Activated T-helper 2 cell treated with anti-CD3 and anti-CD28 coated beads, Interferon-gamma antibody, Interleukin-2, Interleukin-4, amounts not matched to agents 10 μg/mL and 5 μg/mL and 100 μg/mL, durations not matched to agents 14 hours and 24 hours and 36 hours (primary cell): Measurements from ENCODE around the gene MIF. TPM values are rescaled to one million over a fixed set of nuclear protein-coding genes. Genes with fewer than 3 reads are reported as not detected.

Source experiments
- DNase-seq: peaks from one replicate; pipeline ENCODE4 v3.0.0; 2021; ENCODE audit warnings: low spot score
- H3K27ac Mint-ChIP-seq: one replicate; pipeline ENCODE4 v1.8.0; 2021; ENCODE audit warnings: mixed read lengths
- H3K27me3 Mint-ChIP-seq: one replicate; pipeline ENCODE4 v1.8.0; 2021; ENCODE audit warnings: low read depth, mixed read lengths
- H3K36me3 Mint-ChIP-seq: one replicate; pipeline ENCODE4 v1.8.0; 2021; ENCODE audit warnings: low read depth, mixed read lengths
- H3K4me1 Mint-ChIP-seq: one replicate; pipeline ENCODE4 v1.8.0; 2021; ENCODE audit warnings: low read depth, mixed read lengths
- H3K4me3 Mint-ChIP-seq: one replicate; pipeline ENCODE4 v1.8.0; 2021; ENCODE audit warnings: low read depth, mild to moderate bottlenecking, moderate library complexity, mixed read lengths
- H3K9me3 Mint-ChIP-seq: one replicate; pipeline ENCODE4 v1.8.0; 2021; ENCODE audit warnings: mixed read lengths
- intact Hi-C: fragments of 100-400 bp; cut with micrococcal nuclease; formaldehyde crosslinking; loops from one replicate; pipeline ENCODE4 v1.15.1; 2023
- total RNA-seq: library from RNA; stranded (reverse); gene quantifications from 2 replicates; pipeline ENCODE4 v1.2.3, GENCODE V29; 2022

Gene MIF
- total RNA-seq, result 1,309 and 1,313 TPM in 2 replicates

DNA sequence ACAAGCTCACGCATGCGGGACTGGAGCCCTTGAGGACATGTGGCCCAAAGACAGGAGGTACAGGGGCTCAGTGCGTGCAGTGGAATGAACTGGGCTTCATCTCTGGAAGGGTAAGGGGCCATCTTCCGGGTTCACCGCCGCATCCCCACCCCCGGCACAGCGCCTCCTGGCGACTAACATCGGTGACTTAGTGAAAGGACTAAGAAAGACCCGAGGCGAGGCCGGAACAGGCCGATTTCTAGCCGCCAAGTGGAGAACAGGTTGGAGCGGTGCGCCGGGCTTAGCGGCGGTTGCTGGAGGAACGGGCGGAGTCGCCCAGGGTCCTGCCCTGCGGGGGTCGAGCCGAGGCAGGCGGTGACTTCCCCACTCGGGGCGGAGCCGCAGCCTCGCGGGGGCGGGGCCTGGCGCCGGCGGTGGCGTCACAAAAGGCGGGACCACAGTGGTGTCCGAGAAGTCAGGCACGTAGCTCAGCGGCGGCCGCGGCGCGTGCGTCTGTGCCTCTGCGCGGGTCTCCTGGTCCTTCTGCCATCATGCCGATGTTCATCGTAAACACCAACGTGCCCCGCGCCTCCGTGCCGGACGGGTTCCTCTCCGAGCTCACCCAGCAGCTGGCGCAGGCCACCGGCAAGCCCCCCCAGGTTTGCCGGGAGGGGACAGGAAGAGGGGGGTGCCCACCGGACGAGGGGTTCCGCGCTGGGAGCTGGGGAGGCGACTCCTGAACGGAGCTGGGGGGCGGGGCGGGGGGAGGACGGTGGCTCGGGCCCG is at the start of gene MIF:
MIF (plus strand) TSS at position 439 of the 765 bp plus-strand sequence; CDS start at position 531, 92 bp downstream.
- Mint-ChIP-seq H3K36me3 (peaks cover 51% of the 10 kb centered on the region), H3K4me3 (peak within 1 kb of the TSS; percentile 96), H3K27me3 (no peaks in the 10 kb centered on the region), H3K27ac (peak within 1 kb of the TSS; percentile 99), H3K4me1 (peaks cover 15% of the 10 kb centered on the region), H3K9me3 (no peaks in the 10 kb centered on the region)
- peak; percentile 98 for DNase-seq
- intact Hi-C loops, result loop anchor here (1.0 to 2.0 kb wide), 3 partner anchors 20 to 107 kb away; partner anchors contain the start of genes SLC2A11 and SMARCB1

DNA sequence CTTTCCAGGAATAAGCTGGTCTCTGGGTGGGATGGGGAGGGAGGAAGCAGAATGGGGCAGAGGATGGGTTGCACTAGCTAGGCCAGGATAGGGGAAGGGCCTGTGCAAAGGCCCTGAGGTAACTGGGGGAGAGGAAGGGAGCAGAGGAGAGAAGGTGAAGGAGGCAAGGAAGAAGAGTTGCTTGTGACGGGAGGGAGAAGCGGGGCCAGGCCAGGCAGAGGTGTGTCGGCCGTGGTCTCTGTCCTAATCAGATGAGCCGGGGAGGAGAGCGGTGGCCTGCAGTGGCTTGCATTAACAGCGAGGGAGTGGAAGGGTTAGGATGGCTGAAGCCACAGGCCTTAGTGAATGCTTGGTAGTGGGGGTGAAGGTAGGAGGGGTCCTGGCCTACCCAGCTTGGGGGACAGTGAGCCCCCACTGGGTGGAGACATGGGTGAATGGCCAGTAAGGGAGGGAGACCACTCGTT is 49.4 kb upstream of the MIF start:
- H3K4me1 Mint-ChIP-seq, result peaks cover 5% of the 10 kb centered on the region
- intact Hi-C loops, result loop anchor here (5.0 kb wide), 1 partner anchor 302 kb away; no protein-coding TSS in a partner anchor
- no peak for DNase-seq
- no peak overlapping the region for H3K27ac Mint-ChIP-seq
- no peaks in the 10 kb centered on the region for H3K36me3 Mint-ChIP-seq
- H3K27me3 Mint-ChIP-seq, result no peaks in the 10 kb centered on the region
- H3K9me3 Mint-ChIP-seq, result no peaks in the 10 kb centered on the region
- no peak overlapping the region for H3K4me3 Mint-ChIP-seq

DNA sequence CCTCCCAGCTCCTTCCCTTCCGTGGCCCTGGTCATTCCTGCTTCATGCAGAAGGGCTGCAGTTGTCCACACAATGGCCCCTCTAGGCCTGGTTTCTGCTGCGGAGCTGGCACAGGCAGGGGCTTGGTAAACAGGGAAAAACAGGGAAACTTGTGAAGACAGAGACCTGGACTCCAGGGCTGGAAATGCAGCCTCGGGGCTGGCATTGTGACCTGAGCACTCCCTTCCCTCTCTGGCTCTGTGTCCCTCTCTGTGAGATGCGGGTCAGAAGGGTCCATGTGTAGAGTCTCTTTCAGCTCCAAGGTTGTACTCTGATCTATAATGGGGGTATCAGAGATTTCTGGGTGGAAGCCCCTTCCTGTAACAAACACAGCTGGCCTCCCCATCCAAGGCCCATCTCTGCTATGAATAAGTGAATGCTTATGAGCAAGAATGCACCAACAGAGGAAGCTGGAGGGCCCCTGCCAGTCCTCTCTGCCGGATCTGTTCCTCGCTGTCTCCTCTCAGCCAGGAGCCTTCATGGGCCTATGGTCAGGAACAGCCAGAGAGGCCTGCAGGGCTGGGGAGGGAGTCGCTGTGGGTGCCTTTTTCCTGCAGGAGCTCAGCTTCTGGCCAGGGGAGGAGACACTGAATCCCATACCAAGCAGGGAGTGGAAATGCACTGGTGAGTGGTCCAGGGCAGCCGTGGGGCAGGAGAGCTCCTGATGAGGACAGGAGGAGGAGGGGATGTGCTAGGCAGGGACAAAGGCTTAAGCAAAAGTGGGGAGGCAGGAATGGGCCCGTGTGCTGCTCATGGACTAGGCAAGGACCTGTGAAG is 48.7 kb upstream of the MIF start:
- Mint-ChIP-seq H3K27me3 (peaks cover 5% of the 10 kb centered on the region), H3K4me3 (no peak overlapping the region), H3K27ac (no peak overlapping the region), H3K4me1 (peaks cover 7% of the 10 kb centered on the region), H3K9me3 (no peaks in the 10 kb centered on the region), H3K36me3 (no peaks in the 10 kb centered on the region)
- intact Hi-C loops, result loop anchor here (5.0 kb wide), 1 partner anchor 303 kb away; no protein-coding TSS in a partner anchor
- no peak for DNase-seq

DNA sequence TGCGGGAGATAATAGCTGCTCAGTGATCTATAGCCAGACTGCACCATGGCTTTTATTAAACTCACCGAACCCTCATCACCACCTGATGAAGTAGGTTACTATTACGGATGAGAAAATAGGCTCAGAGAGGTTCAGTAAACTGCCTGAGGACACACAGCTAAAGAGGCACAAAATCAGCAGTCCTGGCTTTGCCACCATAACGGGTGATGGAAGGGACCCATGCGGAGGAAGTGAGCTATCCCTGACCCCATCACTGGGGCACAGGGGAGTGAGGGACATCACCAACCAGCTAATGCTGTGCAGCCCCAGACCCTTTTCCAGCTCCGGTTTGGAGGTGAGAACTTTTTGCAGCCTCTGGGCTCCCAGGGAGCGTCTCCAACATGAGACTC is 48.1 kb upstream of the MIF start:
- no peak for DNase-seq
- Mint-ChIP-seq H3K36me3 (no peaks in the 10 kb centered on the region), H3K9me3 (no peaks in the 10 kb centered on the region), H3K27me3 (peaks cover 9% of the 10 kb centered on the region), H3K27ac (no peak overlapping the region), H3K4me1 (peaks cover 7% of the 10 kb centered on the region), H3K4me3 (no peak overlapping the region)
- intact Hi-C loops, result loop anchor here (5.0 kb wide), 1 partner anchor 304 kb away; no protein-coding TSS in a partner anchor

DNA sequence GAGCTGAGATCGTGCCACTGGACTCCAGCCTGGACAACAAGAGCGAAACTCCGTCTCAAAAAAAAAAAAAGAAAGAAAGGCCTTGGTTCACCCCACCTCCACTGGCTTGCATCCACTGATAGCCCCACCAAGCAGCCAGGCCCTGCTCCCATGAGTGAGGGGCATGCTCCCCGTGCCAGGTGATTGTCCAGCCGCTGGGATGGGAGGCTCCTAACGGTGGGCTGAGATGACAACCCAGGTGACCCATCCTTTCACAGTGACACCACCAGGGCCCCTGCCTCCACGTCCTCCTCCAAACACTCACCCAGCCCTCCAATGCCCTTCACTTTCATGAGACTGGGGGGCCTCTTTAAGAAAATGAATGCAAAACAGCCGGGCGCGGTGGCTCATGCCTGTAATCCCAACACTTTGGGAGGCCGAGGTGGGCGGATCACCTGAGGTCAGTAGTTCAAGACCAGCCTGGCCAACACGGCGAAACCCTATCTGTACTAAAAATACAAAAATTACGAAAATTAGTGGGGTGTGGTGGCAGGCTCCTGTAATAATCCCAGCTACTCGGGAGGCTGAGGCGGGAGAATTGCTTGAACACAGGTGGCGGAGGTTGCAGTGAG is 46.8 kb upstream of the MIF start:
- peaks cover 7% of the 10 kb centered on the region for H3K4me1 Mint-ChIP-seq
- no peaks in the 10 kb centered on the region for H3K36me3 Mint-ChIP-seq
- intact Hi-C loops, result loop anchor here (5.0 kb wide), 1 partner anchor 305 kb away; no protein-coding TSS in a partner anchor
- H3K9me3 Mint-ChIP-seq, result no peaks in the 10 kb centered on the region
- H3K4me3 Mint-ChIP-seq, result no peak overlapping the region
- DNase-seq, result no peak
- H3K27ac Mint-ChIP-seq, result no peak overlapping the region
- peaks cover 10% of the 10 kb centered on the region for H3K27me3 Mint-ChIP-seq

DNA sequence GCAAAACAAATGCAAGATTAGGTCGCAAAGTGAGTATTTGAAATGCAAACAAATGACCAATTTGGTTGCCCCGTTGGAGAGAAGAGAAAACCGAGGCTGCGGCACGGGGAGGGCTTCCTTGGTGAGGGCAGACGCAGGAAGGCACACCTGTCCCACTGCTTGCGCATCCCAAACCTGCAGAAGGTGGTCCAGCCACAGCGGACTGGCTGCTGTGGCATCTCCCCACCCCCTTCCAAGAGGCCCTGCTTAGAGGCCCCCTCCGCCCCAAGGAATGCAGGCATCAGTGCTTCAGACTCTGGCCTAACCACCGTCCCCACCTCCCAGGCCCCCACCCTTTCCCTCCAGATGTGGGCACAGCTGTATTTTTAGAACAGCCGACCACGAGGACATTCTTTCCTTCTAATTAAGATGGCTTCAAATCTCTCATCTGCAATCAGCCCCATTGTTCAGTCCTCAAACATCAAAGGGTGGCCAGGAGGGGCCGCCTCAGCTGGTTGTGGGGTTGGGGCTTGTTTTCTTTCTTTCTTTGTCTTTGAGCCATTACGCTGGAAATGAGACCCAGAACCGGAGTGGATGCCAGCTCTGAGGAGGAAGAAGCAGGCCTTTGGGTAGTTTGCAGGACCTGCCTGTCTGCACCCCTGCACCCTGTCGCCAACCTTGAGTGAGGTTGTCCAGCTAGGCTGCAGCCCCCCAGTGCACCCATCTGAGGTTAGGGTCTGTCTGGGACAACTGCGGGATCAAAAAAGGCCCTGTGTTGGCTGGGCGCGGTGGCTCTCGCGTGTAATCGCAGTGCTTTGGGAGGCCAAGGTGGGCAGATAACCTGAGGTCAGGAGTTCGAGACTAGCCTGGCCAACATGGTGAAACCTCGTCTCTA is 46.0 kb upstream of the MIF start:
- no peaks in the 10 kb centered on the region for H3K36me3 Mint-ChIP-seq
- no peak overlapping the region for H3K4me3 Mint-ChIP-seq
- no peak for DNase-seq
- intact Hi-C loops, result loop anchor here (2.0 to 5.0 kb wide), 2 partner anchors 81 to 306 kb away; partner anchors contain the start of gene CHCHD10
- H3K4me1 Mint-ChIP-seq, result peaks cover 7% of the 10 kb centered on the region
- peaks cover 10% of the 10 kb centered on the region for H3K27me3 Mint-ChIP-seq
- no peak overlapping the region for H3K27ac Mint-ChIP-seq
- no peaks in the 10 kb centered on the region for H3K9me3 Mint-ChIP-seq

DNA sequence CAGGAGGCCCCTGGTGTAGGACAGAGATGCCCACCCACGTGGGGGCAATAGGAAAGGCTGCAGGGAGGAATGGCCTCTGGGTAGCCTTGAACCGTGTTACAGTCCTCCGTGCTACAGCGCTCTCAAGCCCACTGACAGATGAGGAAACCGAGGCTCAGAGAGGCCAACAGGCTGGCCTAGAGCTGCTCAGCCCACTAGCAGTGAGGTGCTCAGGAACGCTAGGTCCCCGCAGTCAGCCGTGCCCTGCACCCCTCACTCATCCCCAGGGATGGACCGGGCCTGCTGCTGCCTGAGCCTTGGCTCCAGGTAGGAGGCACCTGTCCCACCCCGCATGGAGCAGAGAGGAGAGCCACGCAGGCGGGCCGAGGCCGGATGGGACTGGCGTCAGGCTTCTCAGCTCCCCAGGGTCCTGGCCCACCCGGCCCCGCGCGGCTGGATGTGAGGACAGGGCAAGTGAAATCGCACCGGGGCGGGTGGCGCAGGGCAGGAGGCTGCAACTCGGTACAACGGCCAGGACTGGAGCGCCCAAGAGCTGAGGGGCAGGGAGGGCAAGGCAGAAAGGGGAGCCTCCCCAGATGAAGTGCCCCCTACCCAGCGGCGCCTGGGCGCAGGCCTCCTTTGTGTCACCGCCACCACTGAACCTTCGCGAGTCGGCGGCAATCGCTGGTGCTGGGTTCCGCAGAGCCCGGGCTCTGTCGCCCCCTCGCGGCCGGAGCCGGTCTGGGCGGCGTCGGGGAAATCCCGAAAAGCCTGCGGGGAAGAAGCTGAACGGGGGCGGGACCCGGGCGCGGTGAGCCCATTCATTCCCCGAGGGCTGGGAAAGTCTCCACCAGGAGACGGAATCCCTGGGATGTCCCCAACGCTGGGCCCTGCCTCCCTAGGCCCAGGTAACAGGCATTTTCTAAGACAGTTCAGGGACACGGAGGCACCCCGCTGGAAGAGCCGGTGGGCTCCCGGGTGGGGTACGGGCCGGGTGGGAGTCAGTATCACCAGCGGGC is 44.9 kb upstream of the MIF start:
- Mint-ChIP-seq H3K4me3 (no peak overlapping the region), H3K27ac (no peak overlapping the region)
- intact Hi-C loops, result loop anchor here (2.0 to 5.0 kb wide), 2 partner anchors 83 to 307 kb away; partner anchors contain the start of gene CHCHD10

DNA sequence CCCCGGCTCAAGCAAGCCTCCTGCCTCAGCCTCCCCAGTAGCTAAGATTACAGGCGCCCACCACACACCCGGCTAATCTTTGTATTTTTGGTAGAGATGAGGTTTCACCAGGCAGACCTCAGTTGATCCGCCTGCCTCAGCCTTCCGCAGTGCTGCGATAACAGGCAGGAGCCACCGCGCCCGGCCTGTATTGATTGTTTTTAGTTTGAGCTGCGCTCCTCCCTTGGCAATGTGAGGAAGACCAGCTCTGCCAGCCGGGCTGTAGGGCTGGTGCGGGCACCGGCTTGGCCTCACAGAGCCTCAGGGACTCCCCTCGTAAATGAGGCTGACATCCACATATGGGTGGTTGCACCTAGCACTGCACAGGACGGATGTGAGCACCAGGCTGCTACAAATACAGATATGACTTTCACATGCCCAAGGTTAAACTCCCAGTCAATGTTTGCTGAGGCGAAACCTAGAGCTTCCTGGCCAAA is 44.0 kb upstream of the MIF start:
- H3K27me3 Mint-ChIP-seq, result peaks cover 10% of the 10 kb centered on the region
- peaks cover 7% of the 10 kb centered on the region for H3K4me1 Mint-ChIP-seq
- H3K4me3 Mint-ChIP-seq, result no peak overlapping the region
- H3K27ac Mint-ChIP-seq, result no peak overlapping the region
- H3K36me3 Mint-ChIP-seq, result no peaks in the 10 kb centered on the region
- DNase-seq, result no peak
- no peaks in the 10 kb centered on the region for H3K9me3 Mint-ChIP-seq
- intact Hi-C loops, result no loop called here

More for the DNA sequence above, 44.9 kb upstream of the MIF start:
- Mint-ChIP-seq H3K27me3 (peaks cover 10% of the 10 kb centered on the region), H3K9me3 (no peaks in the 10 kb centered on the region), H3K36me3 (no peaks in the 10 kb centered on the region), H3K4me1 (peaks cover 7% of the 10 kb centered on the region)
- peak; percentile 79 for DNase-seq

DNA sequence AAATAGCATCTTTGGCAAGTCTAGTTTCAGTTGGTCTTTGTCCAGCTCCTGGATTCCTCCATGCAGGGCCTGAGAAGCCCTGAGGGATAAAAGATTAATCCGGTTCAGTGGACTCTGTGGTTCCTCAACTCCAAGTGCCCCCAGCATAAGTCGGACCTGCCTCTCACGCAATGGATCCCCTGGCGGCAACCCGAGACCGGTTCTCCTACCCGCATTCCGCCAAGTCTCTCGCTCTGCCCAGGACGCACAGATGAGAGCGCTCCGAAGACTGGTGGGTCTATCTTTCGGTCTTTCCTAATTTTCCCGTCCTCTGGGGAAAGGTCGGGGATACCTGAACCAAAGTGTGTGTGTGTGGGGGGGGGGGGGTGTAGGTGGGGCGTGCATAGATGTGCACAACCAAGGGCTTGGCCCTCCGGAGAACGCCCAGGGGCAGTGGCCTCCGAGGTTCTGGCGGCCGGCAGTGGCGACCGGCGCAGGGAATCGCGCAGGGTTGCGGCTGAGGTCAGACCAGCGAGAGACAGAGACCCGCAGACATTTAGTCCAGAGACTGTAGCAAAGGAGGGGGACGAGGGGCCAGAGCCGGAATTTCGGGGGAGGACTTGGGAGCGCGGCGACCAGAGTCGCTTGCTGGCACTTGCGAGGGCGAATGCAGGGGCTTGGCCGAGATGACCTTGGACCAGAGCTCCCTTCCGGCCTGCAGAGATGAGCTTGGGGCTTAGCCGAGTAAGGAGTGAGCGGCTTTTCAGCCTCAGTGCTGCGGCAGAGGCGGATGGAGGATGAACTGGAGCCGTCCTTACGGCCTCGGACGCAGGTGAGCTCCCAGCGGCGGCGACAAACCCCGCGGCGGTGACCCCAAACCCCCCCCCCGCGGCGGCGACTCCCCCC is 37.2 kb upstream of the MIF start:
- no peaks in the 10 kb centered on the region for H3K9me3 Mint-ChIP-seq
- H3K4me1 Mint-ChIP-seq, result peaks cover 16% of the 10 kb centered on the region
- H3K27ac Mint-ChIP-seq, result peak overlapping the region; percentile 86
- no peak for DNase-seq
- intact Hi-C loops, result loop anchor here (2.0 kb wide), 3 partner anchors 18 to 58 kb away; partner anchors contain the start of genes DERL3 and MIF
- H3K27me3 Mint-ChIP-seq, result peaks cover 5% of the 10 kb centered on the region
- peak overlapping the region; percentile 87 for H3K4me3 Mint-ChIP-seq
- H3K36me3 Mint-ChIP-seq, result no peaks in the 10 kb centered on the region
